RWPE2 (cell line): ENCODE data around the gene BCL7A.
"Not testable (repeated sequence)": the region's sequence is repeated elsewhere in the genome, so short reads cannot be mapped to it uniquely, and the experiment has no call there.

Source experiments
- ATAC-seq: fragments of 200-7000 bp; cut with Tn5 transposase; 3 replicates; pipeline ENCODE4 v1.9.1; 2021; ENCODE audit warnings: low read depth
- DNase-seq: peaks from one replicate; pipeline ENCODE4 v3.0.0-alpha.2; 2020; ENCODE audit warnings: low spot score
- H3K27ac ChIP-seq: fragments of 450-650 bp; 2 replicates; pipeline ENCODE4 v1.5.1; 2017; ENCODE audit warnings: mild to moderate bottlenecking; ENCODE audit not compliant: poor library complexity, severe bottlenecking
- H3K27me3 ChIP-seq: fragments of 250-450 bp; sonication (Bioruptor Pico); 2 replicates; pipeline ENCODE4 v1.5.1; 2021; ENCODE audit warnings: mild to moderate bottlenecking, moderate library complexity; ENCODE audit not compliant: insufficient read depth, poor library complexity, severe bottlenecking
- H3K36me3 ChIP-seq: fragments of 250-450 bp; sonication (Bioruptor Pico); 2 replicates; pipeline ENCODE4 v1.5.1; 2020; ENCODE audit warnings: low read depth, mild to moderate bottlenecking, moderate library complexity
- H3K4me1 ChIP-seq: fragments of 250-450 bp; sonication (Bioruptor Pico); 2 replicates; pipeline ENCODE4 v1.5.1; 2021; ENCODE audit warnings: mild to moderate bottlenecking, moderate library complexity; ENCODE audit not compliant: insufficient read depth, poor library complexity, severe bottlenecking
- H3K4me3 ChIP-seq: fragments of 250-450 bp; sonication (Bioruptor Pico); 2 replicates; pipeline ENCODE4 v1.5.1; 2021; ENCODE audit warnings: mild to moderate bottlenecking, moderate library complexity; ENCODE audit not compliant: severe bottlenecking
- H3K9me3 ChIP-seq: fragments of 250-450 bp; sonication (Bioruptor Pico); 2 replicates; pipeline ENCODE4 v1.5.1; 2021; ENCODE audit warnings: mild to moderate bottlenecking, moderate library complexity; ENCODE audit not compliant: severe bottlenecking
- TF ChIP-seq, protein P1 (sequence below): fragments of 450-650 bp; IDR thresholded peaks from one replicate; pipeline ENCODE4 v1.5.1; 2017; ENCODE audit warnings: mild to moderate bottlenecking, moderate library complexity; ENCODE audit not compliant: poor library complexity, severe bottlenecking

Gene BCL7A

DNA sequence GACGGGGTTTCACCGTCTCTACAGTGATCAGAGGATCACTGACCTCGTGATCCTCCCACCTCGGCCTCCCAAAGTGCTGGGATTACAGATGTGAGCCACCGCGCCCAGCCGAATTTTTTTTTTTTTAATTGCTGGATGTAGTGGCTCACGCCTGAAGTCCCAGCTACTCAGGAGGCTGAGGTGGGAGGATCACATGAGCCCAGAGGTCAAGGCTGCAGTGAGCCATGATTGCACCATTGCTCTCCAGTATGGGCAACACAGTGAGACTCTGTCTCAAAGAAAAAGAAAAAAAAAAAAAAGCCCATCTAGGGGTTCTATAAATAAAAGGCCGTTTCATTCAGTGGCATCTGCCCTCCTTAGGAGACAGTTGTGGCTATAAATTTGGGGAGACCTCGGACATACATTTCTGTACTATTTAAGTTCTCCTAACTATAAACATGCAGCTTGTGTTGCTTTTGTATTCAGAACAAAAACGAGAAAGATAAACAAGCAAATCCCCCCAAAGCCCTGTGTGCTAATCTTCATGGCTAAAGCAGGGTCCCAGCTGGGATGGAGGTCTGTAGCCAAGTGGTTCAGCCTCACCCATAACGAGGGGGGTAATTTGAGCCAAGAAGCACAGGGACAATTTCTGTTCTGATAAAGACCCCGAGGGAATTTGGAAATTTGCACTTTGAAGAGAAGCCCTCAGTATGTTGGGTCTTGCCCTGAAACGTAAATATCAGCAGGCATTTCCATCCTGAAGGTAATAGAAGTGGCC is 35.0 kb upstream of the BCL7A start:
- no peak overlapping the region for H3K27ac ChIP-seq
- H3K27me3 ChIP-seq: no peaks in the 10 kb centered on the region
- no peak for ATAC-seq
- no peak overlapping the region for H3K4me3 ChIP-seq
- no peaks in the 10 kb centered on the region for H3K9me3 ChIP-seq
- peaks cover 11% of the 10 kb centered on the region for H3K4me1 ChIP-seq
- no peaks in the 10 kb centered on the region for H3K36me3 ChIP-seq
- DNase-seq: no peak
- TF ChIP-seq, protein P1, sequence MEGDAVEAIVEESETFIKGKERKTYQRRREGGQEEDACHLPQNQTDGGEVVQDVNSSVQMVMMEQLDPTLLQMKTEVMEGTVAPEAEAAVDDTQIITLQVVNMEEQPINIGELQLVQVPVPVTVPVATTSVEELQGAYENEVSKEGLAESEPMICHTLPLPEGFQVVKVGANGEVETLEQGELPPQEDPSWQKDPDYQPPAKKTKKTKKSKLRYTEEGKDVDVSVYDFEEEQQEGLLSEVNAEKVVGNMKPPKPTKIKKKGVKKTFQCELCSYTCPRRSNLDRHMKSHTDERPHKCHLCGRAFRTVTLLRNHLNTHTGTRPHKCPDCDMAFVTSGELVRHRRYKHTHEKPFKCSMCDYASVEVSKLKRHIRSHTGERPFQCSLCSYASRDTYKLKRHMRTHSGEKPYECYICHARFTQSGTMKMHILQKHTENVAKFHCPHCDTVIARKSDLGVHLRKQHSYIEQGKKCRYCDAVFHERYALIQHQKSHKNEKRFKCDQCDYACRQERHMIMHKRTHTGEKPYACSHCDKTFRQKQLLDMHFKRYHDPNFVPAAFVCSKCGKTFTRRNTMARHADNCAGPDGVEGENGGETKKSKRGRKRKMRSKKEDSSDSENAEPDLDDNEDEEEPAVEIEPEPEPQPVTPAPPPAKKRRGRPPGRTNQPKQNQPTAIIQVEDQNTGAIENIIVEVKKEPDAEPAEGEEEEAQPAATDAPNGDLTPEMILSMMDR: no peak

GRCh38 chr12:121988519-121988918 is 33.2 kb upstream of the BCL7A start:
- H3K27me3 ChIP-seq, ATAC-seq, H3K27ac ChIP-seq, H3K36me3 ChIP-seq, DNase-seq, H3K9me3 ChIP-seq, H3K4me3 ChIP-seq: not testable (repeated sequence)
- peaks cover 19% of the 10 kb centered on the region for H3K4me1 ChIP-seq

DNA sequence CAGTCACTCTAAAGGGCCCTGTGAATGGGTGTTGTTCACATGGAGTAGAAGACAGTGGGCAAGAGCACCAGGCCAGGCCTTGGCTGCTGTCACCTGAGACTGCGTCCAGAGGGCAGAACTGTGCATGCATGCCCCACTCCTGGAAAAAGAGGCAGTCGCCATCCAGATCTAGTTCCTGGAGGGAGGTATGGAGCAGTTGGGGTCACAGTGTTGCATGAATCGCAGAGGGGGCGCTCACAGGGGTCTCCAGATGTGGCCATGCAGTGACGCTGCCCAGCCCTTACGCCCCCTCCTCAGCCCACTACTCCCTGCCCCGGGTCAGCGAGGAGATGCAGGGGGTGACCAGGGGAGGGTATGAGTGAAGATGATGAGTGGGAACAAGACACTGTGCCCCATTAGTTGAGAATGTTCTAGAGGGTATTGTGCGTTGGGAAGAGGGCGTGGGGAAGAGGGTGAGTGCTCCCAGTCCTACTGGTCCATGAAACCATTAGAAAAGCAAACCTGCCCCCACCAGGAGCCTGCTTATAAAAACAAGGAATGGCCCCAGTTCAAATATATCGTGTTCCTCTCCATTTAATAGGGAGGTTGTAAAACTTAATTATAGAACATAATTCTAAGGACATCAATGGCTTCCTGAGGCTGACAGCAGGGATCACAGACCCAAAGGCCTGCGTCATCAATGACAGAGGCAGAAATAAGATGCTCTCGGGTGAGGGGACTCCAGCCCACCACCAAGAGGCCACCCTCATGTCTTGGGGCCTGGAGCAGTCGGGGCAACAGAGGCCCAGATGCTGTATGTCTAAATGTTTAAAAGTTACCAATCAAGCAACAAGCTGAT is 32.2 kb upstream of the BCL7A start:
- Histone ChIP-seq H3K4me3 (no peak overlapping the region), H3K9me3 (no peaks in the 10 kb centered on the region), H3K27ac (no peak overlapping the region), H3K36me3 (no peaks in the 10 kb centered on the region), H3K4me1 (peaks cover 19% of the 10 kb centered on the region), H3K27me3 (no peaks in the 10 kb centered on the region)
- TF ChIP-seq, protein P1: no peak
- no peak for ATAC-seq
- DNase-seq: no peak

- Histone ChIP-seq H3K27ac (peak overlapping the region; percentile 97), H3K27me3 (no peaks in the 10 kb centered on the region), H3K4me1 (peaks cover 19% of the 10 kb centered on the region), H3K36me3 (no peaks in the 10 kb centered on the region), H3K4me3 (no peak overlapping the region), H3K9me3 (no peaks in the 10 kb centered on the region)
- TF ChIP-seq, protein P1: no peak
- DNase-seq (no peak), ATAC-seq (no peak)
Observed at GRCh38 chr12:121990114-121990647, 31.5 kb upstream of the BCL7A start.

DNA sequence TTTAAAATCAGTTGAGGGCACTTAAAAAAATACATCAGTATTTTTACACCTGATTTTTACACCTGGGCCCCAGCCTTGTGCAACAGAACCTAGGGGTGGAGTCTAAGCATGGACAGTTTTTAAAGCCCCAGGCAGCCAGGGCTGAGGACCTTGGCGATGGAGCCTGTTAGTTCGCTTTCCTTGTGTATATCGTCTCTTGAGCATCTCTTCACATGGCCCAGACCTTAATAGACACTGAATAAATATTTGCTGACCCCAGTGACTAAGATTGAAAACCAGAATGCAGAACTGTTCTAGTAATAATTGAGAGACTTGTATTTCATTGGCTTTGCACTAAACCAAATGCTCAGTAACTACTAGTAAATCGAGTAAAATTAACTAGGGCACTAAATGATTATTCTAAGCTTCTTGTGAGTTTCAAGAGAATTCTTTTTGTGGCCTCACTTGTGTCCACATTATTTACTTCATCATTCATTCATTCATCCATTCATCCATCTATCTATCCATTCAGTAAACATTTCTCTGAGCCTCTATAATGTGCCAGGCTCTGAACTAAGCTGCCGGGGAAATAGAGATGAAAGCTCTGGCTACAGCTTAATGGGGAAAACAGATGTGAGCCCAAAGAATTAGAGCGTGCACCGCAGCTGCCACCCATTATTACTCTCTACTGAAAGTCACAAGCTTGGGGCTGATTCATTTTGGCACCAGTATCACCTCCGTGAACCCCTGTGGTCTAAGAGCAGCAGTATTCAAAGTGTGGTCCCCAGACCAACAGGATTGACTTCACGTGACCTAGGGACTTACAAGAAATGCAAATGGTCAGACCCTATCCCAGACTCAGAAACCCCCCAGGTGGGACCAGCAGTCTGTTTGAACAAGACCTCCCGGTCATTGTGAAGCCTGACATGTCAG is 30.7 kb upstream of the BCL7A start:
- TF ChIP-seq, protein P1: no peak
- peaks cover 19% of the 10 kb centered on the region for H3K4me1 ChIP-seq
- H3K36me3 ChIP-seq: no peaks in the 10 kb centered on the region
- peak overlapping the region; percentile 97 for H3K27ac ChIP-seq
- ATAC-seq (no peak), DNase-seq (no peak)
- H3K9me3 ChIP-seq: no peaks in the 10 kb centered on the region
- H3K27me3 ChIP-seq: no peaks in the 10 kb centered on the region
- H3K4me3 ChIP-seq: no peak overlapping the region
